ENCODE data around the gene SYT7.
"Not testable (repeated sequence)": the region's sequence is repeated elsewhere in the genome, so short reads cannot be mapped to it uniquely, and the experiment has no call there.

Gene SYT7

GRCh38 chr11:61468002-61468401 is 112.9 kb downstream of the SYT7 start:
- no peak for DNase-seq

- DNase-seq, result not testable (repeated sequence)
Measured at GRCh38 chr11:61467602-61468001, 113.3 kb downstream of the SYT7 start.

All from hippocampal formation (tissue), 2 donors.